ENCODE measurements around the gene ERCC3. TPM values are rescaled to one million over a fixed set of nuclear protein-coding genes. Genes with fewer than 3 reads are reported as not detected.
A peak's percentile ranks its signal among the peaks of the same experiment; 100 is the strongest.

ERCC3 gene
- total and polyA plus RNA-seq, 2 of the 13 experiments (the other 11 are each of a cell fraction or from before 2014, with no cell fraction given): 49.7 to 64.6 TPM

GRCh38 chr2:127293748-127294562 is at the start of gene ERCC3 (continued):
- peak; percentile 88 for TF ChIP-seq HINFP (CRISPR knock-in tag; IDR thresholded peaks at IDR 0.05; ENCODE audit: low read depth)
- no peak for TF ChIP-seq NCOR1 (IDR thresholded peaks at IDR 0.05; ENCODE audit: borderline replicate concordance, low read length)
- TF ChIP-seq CENPX (CRISPR knock-in tag; IDR thresholded peaks at IDR 0.05): no peak
- peak; percentile 55 for TF ChIP-seq ZNF18 (CRISPR knock-in tag; IDR thresholded peaks at IDR 0.05; ENCODE audit: insufficient replicate concordance)
- TF ChIP-seq NRL (CRISPR knock-in tag; IDR thresholded peaks at IDR 0.05; ENCODE audit: borderline replicate concordance): peak; percentile 62; the same call in 1 of the 2 replicates
- 0 out of 2 replicates have a peak, but pooled peaks have one; percentile 15 for TF ChIP-seq SP5 (CRISPR knock-in tag; IDR thresholded peaks at IDR 0.05; ENCODE audit: borderline replicate concordance, low read depth)
- peak; percentile 84; the same call in 1 of the 2 replicates for TF ChIP-seq CBX5 (CRISPR knock-in tag; IDR thresholded peaks at IDR 0.05; ENCODE audit: borderline replicate concordance)
- peak; percentile 87 for TF ChIP-seq ZNF891 (CRISPR knock-in tag; IDR thresholded peaks at IDR 0.05)
- TF ChIP-seq AKNA (CRISPR knock-in tag; IDR thresholded peaks at IDR 0.05; ENCODE audit: borderline replicate concordance): no peak
- no peak for TF ChIP-seq SALL2 (CRISPR knock-in tag; IDR thresholded peaks at IDR 0.05)
- TF ChIP-seq PAX8 (CRISPR knock-in tag; IDR thresholded peaks at IDR 0.05; ENCODE audit: borderline replicate concordance): peak; percentile 93; the same call in 1 of the 2 replicates
- peak; percentile 82 for TF ChIP-seq IKZF5 (CRISPR knock-in tag; IDR thresholded peaks at IDR 0.05)
- 0 out of 2 replicates have a peak, but pooled peaks have one; percentile 59 for TF ChIP-seq GPN1 (CRISPR knock-in tag; IDR thresholded peaks at IDR 0.05; ENCODE audit: borderline replicate concordance)
- 0 out of 2 replicates have a peak, but pooled peaks have one; percentile 42 for TF ChIP-seq AFF4 (CRISPR knock-in tag; IDR thresholded peaks at IDR 0.05)
